LNCAP (cell line): ENCODE measurements around the gene TNFRSF19.

Experiments used
- CTCF ChIP-seq: fragments of 450-650 bp; IDR thresholded peaks from 2 replicates; pipeline ENCODE4 v1.5.1; 2017; ENCODE audit warnings: mild to moderate bottlenecking

Gene TNFRSF19

DNA sequence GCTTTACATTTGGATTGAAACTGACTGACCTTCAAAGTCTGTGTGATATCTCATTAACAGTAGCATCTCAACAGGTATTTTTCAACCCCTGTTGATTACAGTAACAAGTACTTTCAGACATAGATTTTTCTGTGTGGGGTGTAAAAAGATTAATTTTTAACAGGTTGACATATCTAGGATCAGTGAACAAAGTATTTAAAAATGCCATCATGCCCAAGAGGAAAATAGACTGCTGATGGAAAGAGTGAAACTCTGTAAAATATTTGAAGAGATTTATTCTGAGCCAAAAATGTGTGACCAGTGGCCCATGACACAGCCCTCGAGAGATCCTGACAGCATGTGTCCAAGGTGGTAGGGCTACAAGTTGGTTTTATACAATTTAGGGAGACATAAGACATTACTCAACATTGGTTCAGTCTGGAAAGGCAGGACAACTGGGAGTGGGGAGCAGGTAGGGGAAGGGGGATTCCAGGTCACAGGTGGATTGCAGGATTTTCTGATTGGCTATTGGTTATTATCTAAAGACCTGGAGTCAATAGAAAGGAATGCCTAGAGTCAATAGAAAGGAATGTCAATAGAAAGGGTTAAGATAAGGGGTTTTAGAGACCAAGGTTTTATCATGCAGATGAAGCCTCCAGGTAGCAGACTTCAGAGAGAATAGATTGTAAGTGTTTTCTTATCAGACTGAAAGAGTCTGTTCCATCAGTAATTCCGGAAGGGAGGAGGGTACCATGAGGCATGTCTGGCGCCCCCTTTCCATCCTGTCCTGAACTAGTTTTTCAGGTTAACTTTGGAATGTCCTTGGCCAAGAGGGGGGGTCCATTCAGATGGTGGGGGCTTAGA lies 29.1 kb downstream of the TNFRSF19 start:
- TF ChIP-seq CTCF = no peak

GRCh38 chr13:23600100-23600499 lies 29.9 kb downstream of the TNFRSF19 start:
- no peak for TF ChIP-seq CTCF

- no peak for TF ChIP-seq CTCF
These were observed 30.3 kb downstream of the TNFRSF19 start for GRCh38 chr13:23600534-23600933.

GRCh38 chr13:23605831-23606230 lies 35.6 kb downstream of the TNFRSF19 start:
- no peak for TF ChIP-seq CTCF

- TF ChIP-seq CTCF = no peak
These were observed 37.9 kb downstream of the TNFRSF19 start for GRCh38 chr13:23608138-23608537.

GRCh38 chr13:23608701-23609413 lies 38.6 kb downstream of the TNFRSF19 start:
- no peak for TF ChIP-seq CTCF

- no peak for TF ChIP-seq CTCF
These were observed 39.2 kb downstream of the TNFRSF19 start for GRCh38 chr13:23609414-23609760.
